ENCODE measurements around the gene CST1.

Gene CST1

GRCh38 chr20:23702021-23702420 is 48.7 kb downstream of the CST1 start:
- DNase-seq (ENCODE audit: low read depth) = no peak

- no peak for DNase-seq (ENCODE audit: low read depth)
Measured at GRCh38 chr20:23700931-23701330, 49.8 kb downstream of the CST1 start.

- DNase-seq (ENCODE audit: low read depth) = no peak
Measured at GRCh38 chr20:23697947-23698346, 52.8 kb downstream of the CST1 start.

All from HS-5 (cell line).